IMR-90 (cell line): ENCODE measurements around the gene CDH23. TPM values are rescaled to one million over a fixed set of nuclear protein-coding genes. Genes with fewer than 3 reads are reported as not detected.

ENCODE experiments used
- ATAC-seq: fragments of 200-7000 bp; cut with Tn5 transposase; 2 replicates; pipeline ENCODE4 v1.9.1; 2020; ENCODE audit warnings: low read depth, mild to moderate bottlenecking, moderate library complexity
- BruUV-seq: library from RNA; stranded (reverse); fragments of 400-500 nt; replicated peaks from 2 replicates; lab custom pipeline; 2021; lab: Mats Ljungman, UMichigan
- CTCF ChIA-PET: fragments of 300-600 bp; formaldehyde crosslinking; extraction: SDS; loops from one replicate; lab custom pipeline; 2021; ENCODE audit warnings: antibody characterized with exemption; lab: Yijun Ruan, JAX
- POLR2A ChIA-PET: fragments of 300-600 bp; sonication (Branson Sonifier 250); formaldehyde crosslinking; loops from one replicate; lab custom pipeline; 2022; ENCODE audit warnings: antibody characterized with exemption; ENCODE audit not compliant: unreplicated experiment; lab: Charles Lee
- DNase-seq: peaks from one replicate; pipeline ENCODE4 v3.0.0; 2013
- H2AFZ ChIP-seq: replicated peaks from 2 replicates; pipeline ENCODE3; 2013; ENCODE audit warnings: low read length, mild to moderate bottlenecking; ENCODE audit not compliant: poor library complexity
- H2AK5ac ChIP-seq: 2 replicates; pipeline ENCODE4 v1.6.1; 2013; ENCODE audit warnings: low read depth, low read length, inconsistent platforms
- H2AK9ac ChIP-seq: replicated peaks from 2 replicates; pipeline ENCODE3; 2013; ENCODE audit warnings: mild to moderate bottlenecking, low read depth, low read length, moderate library complexity; ENCODE audit not compliant: poor library complexity
- H2BK120ac ChIP-seq: 2 replicates; pipeline ENCODE4 v1.6.1; 2013; ENCODE audit warnings: low read depth, low read length, inconsistent platforms
- H2BK15ac ChIP-seq: 3 replicates; pipeline ENCODE4 v1.6.1; 2013; ENCODE audit warnings: low read depth, low read length, inconsistent platforms
- H2BK20ac ChIP-seq: 2 replicates; pipeline ENCODE4 v1.6.1; 2013; ENCODE audit warnings: low read depth, mild to moderate bottlenecking, inconsistent platforms, low read length, moderate library complexity
- H2BK5ac ChIP-seq: 2 replicates; pipeline ENCODE4 v1.6.1; 2013; ENCODE audit warnings: mild to moderate bottlenecking, low read depth, low read length, inconsistent platforms; ENCODE audit not compliant: poor library complexity, severe bottlenecking
- H3K14ac ChIP-seq: replicated peaks from 2 replicates; pipeline ENCODE4 v1.6.1; 2013; ENCODE audit warnings: low read depth, low read length, inconsistent platforms
- H3K18ac ChIP-seq: 2 replicates; pipeline ENCODE4 v1.6.1; 2013; ENCODE audit warnings: low read depth, low read length, control low read depth
- H3K23ac ChIP-seq: 2 replicates; pipeline ENCODE4 v1.6.1; 2013; ENCODE audit warnings: low read depth, low read length, inconsistent platforms
- H3K27ac ChIP-seq: 2 replicates; pipeline ENCODE4 v1.5.1; 2013; ENCODE audit warnings: mild to moderate bottlenecking, control low read depth, low read length; ENCODE audit not compliant: insufficient read depth
- H3K27me3 ChIP-seq: 2 replicates; pipeline ENCODE4 v1.6.1; 2013; ENCODE audit warnings: low read length; ENCODE audit not compliant: control insufficient read depth, insufficient read depth
- H3K36me3 ChIP-seq: 2 replicates; pipeline ENCODE4 v1.6.1; 2013; ENCODE audit warnings: low read length, mixed read lengths; ENCODE audit not compliant: control insufficient read depth, insufficient read depth
- H3K4ac ChIP-seq: 2 replicates; pipeline ENCODE4 v1.6.1; 2013; ENCODE audit warnings: low read depth, low read length, inconsistent platforms
- H3K4me1 ChIP-seq: 2 replicates; pipeline ENCODE4 v1.6.1; 2013; ENCODE audit warnings: low read length, mixed read lengths; ENCODE audit not compliant: control insufficient read depth, insufficient read depth
- H3K4me2 ChIP-seq: 2 replicates; pipeline ENCODE4 v1.6.1; 2013; ENCODE audit warnings: low read depth, mild to moderate bottlenecking, control low read depth, low read length, moderate library complexity
- H3K4me3 ChIP-seq: 2 replicates; pipeline ENCODE4 v1.5.1; 2013; ENCODE audit warnings: low read depth, mild to moderate bottlenecking, control low read depth, low read length, moderate library complexity; ENCODE audit not compliant: insufficient read depth
- H3K56ac ChIP-seq: 2 replicates; pipeline ENCODE4 v1.6.1; 2013; ENCODE audit warnings: low read length, inconsistent platforms; ENCODE audit not compliant: insufficient read depth; ENCODE audit errors: extremely low read depth
- H3K79me1 ChIP-seq, 2 experiments: 2 replicates each; pipeline ENCODE4 v1.6.1; 2013; ENCODE audit warnings: low read length in 2 of 2, inconsistent platforms in 1 of 2, low read depth in 1 of 2
- H3K9ac ChIP-seq: 2 replicates; pipeline ENCODE4 v1.6.1; 2013; ENCODE audit warnings: low read depth, low read length, control low read depth
- H3K9me1 ChIP-seq: 2 replicates; pipeline ENCODE4 v1.6.1; 2013; ENCODE audit warnings: low read length, inconsistent platforms; ENCODE audit not compliant: insufficient read depth
- H3K9me3 ChIP-seq: 2 replicates; pipeline ENCODE4 v1.6.1; 2013; ENCODE audit warnings: low read length; ENCODE audit not compliant: control insufficient read depth, insufficient read depth
- H4K20me1 ChIP-seq: 2 replicates; pipeline ENCODE4 v1.6.1; 2013; ENCODE audit warnings: low read length, inconsistent platforms; ENCODE audit not compliant: insufficient read depth
- H4K5ac ChIP-seq: 2 replicates; pipeline ENCODE4 v1.6.1; 2013; ENCODE audit warnings: mild to moderate bottlenecking, low read depth, low read length, control low read depth
- H4K8ac ChIP-seq, 2 experiments: 2 replicates each; pipeline ENCODE4 v1.6.1; 2013; ENCODE audit warnings: low read depth in 2 of 2, low read length in 2 of 2, control low read depth in 1 of 2, inconsistent platforms in 1 of 2
- H4K91ac ChIP-seq: 2 replicates; pipeline ENCODE4 v1.6.1; 2013; ENCODE audit warnings: low read depth, low read length, inconsistent platforms; ENCODE audit not compliant: insufficient read depth
- BHLHE40 ChIP-seq: fragments of 150-350 bp; IDR thresholded peaks from 2 replicates; pipeline ENCODE4 v1.6.1; 2016; ENCODE audit warnings: mild to moderate bottlenecking, low read depth, low read length
- CEBPB ChIP-seq: IDR thresholded peaks from 2 replicates; pipeline ENCODE4 v1.6.1; 2012; ENCODE audit warnings: low read depth, low read length, improper control_type of control experiment
- CHD1 ChIP-seq: IDR thresholded peaks from 2 replicates; pipeline ENCODE4 v1.6.1; 2012; ENCODE audit warnings: low read depth, low read length, improper control_type of control experiment
- CTCF ChIP-seq: conservative IDR thresholded peaks from 2 replicates; pipeline ENCODE4 v1.5.1; 2012; ENCODE audit warnings: mild to moderate bottlenecking, low read depth, low read length, improper control_type of control experiment
- ELK1 ChIP-seq: fragments of 150-350 bp; IDR thresholded peaks from 2 replicates; pipeline ENCODE4 v1.6.1; 2016; ENCODE audit warnings: low read depth, mild to moderate bottlenecking, low read length, moderate library complexity, borderline replicate concordance
- FOS ChIP-seq: fragments of 150-350 bp; IDR thresholded peaks from 2 replicates; pipeline ENCODE4 v1.6.1; 2016; ENCODE audit warnings: low read depth, low read length
- MAFK ChIP-seq: IDR thresholded peaks from 2 replicates; pipeline ENCODE4 v1.6.1; 2012; ENCODE audit warnings: low read depth, low read length, improper control_type of control experiment
- MAZ ChIP-seq: IDR thresholded peaks from 2 replicates; pipeline ENCODE4 v1.6.1; 2012; ENCODE audit warnings: low read depth, mild to moderate bottlenecking, low read length, improper control_type of control experiment, moderate library complexity, borderline replicate concordance
- MXI1 ChIP-seq: IDR thresholded peaks from 2 replicates; pipeline ENCODE4 v1.6.1; 2012; ENCODE audit warnings: low read depth, mild to moderate bottlenecking, low read length, moderate library complexity, borderline replicate concordance
- NFE2L2 ChIP-seq: fragments of 150-350 bp; IDR thresholded peaks from 2 replicates; pipeline ENCODE4 v1.6.1; 2016; ENCODE audit warnings: low read depth, mild to moderate bottlenecking, low read length
- POLR2A ChIP-seq: IDR thresholded peaks from 2 replicates; pipeline ENCODE4 v1.6.1; 2012; ENCODE audit warnings: mild to moderate bottlenecking, low read depth, low read length
- RAD21 ChIP-seq: IDR thresholded peaks from 2 replicates; pipeline ENCODE4 v1.6.1; 2012; ENCODE audit warnings: low read length, improper control_type of control experiment
- RCOR1 ChIP-seq: IDR thresholded peaks from 2 replicates; pipeline ENCODE4 v1.6.1; 2012; ENCODE audit warnings: mild to moderate bottlenecking, low read length, improper control_type of control experiment; ENCODE audit not compliant: insufficient replicate concordance
- RFX5 ChIP-seq: IDR thresholded peaks from 2 replicates; pipeline ENCODE4 v1.8.0; 2012; ENCODE audit warnings: low read depth, mild to moderate bottlenecking, low read length, moderate library complexity
- SMC3 ChIP-seq: fragments of 150-350 bp; IDR thresholded peaks from 2 replicates; pipeline ENCODE4 v1.6.1; 2016; ENCODE audit warnings: low read depth, mild to moderate bottlenecking, antibody characterized with exemption, low read length, moderate library complexity
- WGBS, 2 experiments: methylation state at CpG; one replicate each; pipeline versions ENCODE4 v1.1.5 to v1.1.7; 2013; ENCODE audit warnings: missing lambda C conversion rate in 2 of 2; ENCODE audit not compliant: insufficient read length in 1 of 2; ENCODE audit errors: extremely low coverage in 2 of 2; 5-methylcytosine and 5-hydroxymethylcytosine counted together
- dilution Hi-C: fragments of 300-500 bp; cut with HindIII; formaldehyde crosslinking; loops from one replicate; pipeline ENCODE4 v1.14.3; 2018; ENCODE audit warnings: low sequenced_read_pairs; ENCODE audit not compliant: unreplicated experiment
- in situ Hi-C: fragments of 300-500 bp; cut with MboI; formaldehyde crosslinking; loops from 3 replicates; pipeline ENCODE4 v1.14.3; 2019; ENCODE audit warnings: low sequenced_read_pairs, inconsistent platforms, mixed read lengths
- intact Hi-C: fragments of 100-400 bp; cut with micrococcal nuclease; formaldehyde crosslinking; loops from 2 replicates; pipeline ENCODE4 v1.10.0; 2022
- polyA plus RNA-seq, 3 experiments: library from polyadenylated mRNA; depleted of rRNA; stranded (reverse); fragments of >200 nt; gene quantifications; 2 replicates each; pipeline ENCODE4 v1.2.3, GENCODE V29; 2012; ENCODE audit warnings: low replicate concordance in 1 of 3
- total RNA-seq: library from RNA; depleted of rRNA; stranded (reverse); fragments of >200 nt; gene quantifications from 2 replicates; pipeline ENCODE4 v1.2.3, GENCODE V29; 2012
- TF ChIP-seq, protein P1 (sequence below): fragments of 150-350 bp; IDR thresholded peaks from 2 replicates; pipeline ENCODE4 v1.6.1; 2017; ENCODE audit warnings: mild to moderate bottlenecking, antibody characterized with exemption, low read length, low read depth

The CDH23 gene
- total and polyA plus RNA-seq, 2 of the 4 experiments (the other 2 are of a cell fraction), result under 0.01 to 0.03 TPM

DNA sequence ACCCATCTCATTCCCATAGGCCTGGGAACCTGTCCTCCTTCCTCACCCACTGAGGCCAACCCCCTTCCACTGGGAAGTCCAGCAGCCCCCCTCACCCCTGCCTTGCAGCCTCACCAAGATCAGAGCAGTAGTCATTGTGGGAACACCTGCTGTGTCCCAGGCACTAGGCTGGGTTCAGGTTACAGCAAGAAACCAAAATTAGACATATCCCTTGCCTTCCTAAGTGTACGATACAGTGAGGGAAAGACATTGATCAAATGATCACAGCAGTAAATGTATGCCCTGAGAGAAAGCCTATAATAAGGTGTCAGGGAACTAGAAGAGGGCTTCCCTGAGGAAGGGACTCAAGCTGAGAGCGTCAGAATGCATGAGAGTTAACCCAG is 339.8 kb downstream of the CDH23 start:
- Histone ChIP-seq H3K4me2 (no peak overlapping the region), H3K9me3 (no peaks in the 10 kb centered on the region), H3K36me3 (no peaks in the 10 kb centered on the region), H2AK9ac (no peak overlapping the region), H3K4me1 (peaks cover 2% of the 10 kb centered on the region; the same call in 1 of the 2 replicates), H2BK15ac (no peak overlapping the region), H2BK20ac (no peak overlapping the region), H3K27me3 (peaks cover 29% of the 10 kb centered on the region), H3K18ac (no peak overlapping the region), H3K9me1 (no peaks in the 10 kb centered on the region), H4K20me1 (no peaks in the 10 kb centered on the region; the same call in 1 of the 2 replicates), H3K23ac (no peak overlapping the region), H2AFZ (no peak overlapping the region), H3K56ac (no peak overlapping the region), H4K91ac (no peak overlapping the region), H4K5ac (no peak overlapping the region), H2AK5ac (no peak overlapping the region), H3K79me1 (no peaks in the 10 kb centered on the region), H3K9ac (no peak overlapping the region), H3K27ac (no peak overlapping the region), H3K4me3 (no peak overlapping the region), H4K8ac (no peak overlapping the region), H3K4ac (no peak overlapping the region), H3K14ac (no peak overlapping the region), H2BK5ac (no peak overlapping the region), H2BK120ac (no peak overlapping the region)
- no peak for ATAC-seq
- in situ Hi-C loops (no loop called here), dilution Hi-C loops (no loop called here), intact Hi-C loops (no loop called here)
- no peak for DNase-seq
- TF ChIP-seq MAFK (no peak), NFE2L2 (no peak), MAZ (no peak), MXI1 (no peak), RAD21 (no peak), CTCF (no peak), CEBPB (no peak), FOS (no peak), ELK1 (no peak), RFX5 (no peak), SMC3 (no peak), POLR2A (no peak), CHD1 (no peak), BHLHE40 (no peak), RCOR1 (no peak)
- TF ChIP-seq, protein P1, sequence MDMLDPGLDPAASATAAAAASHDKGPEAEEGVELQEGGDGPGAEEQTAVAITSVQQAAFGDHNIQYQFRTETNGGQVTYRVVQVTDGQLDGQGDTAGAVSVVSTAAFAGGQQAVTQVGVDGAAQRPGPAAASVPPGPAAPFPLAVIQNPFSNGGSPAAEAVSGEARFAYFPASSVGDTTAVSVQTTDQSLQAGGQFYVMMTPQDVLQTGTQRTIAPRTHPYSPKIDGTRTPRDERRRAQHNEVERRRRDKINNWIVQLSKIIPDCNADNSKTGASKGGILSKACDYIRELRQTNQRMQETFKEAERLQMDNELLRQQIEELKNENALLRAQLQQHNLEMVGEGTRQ, result no peak
- BruUV-seq, result no TSS peak
- WGBS, 2 experiments, result 86% methylated on average over 1 of the region's 2 CpGs; no CpG with 5 or more reads in 1 of the 2 experiments
- ChIA-PET POLR2A (no interaction called here), CTCF (no interaction called here)
